MCF 10A (cell line): Measurements from ENCODE around the gene CUBN. TPM values are rescaled to one million over a fixed set of nuclear protein-coding genes. Genes with fewer than 3 reads are reported as not detected.
"Not testable (repeated sequence)": the region's sequence is repeated elsewhere in the genome, so short reads cannot be mapped to it uniquely, and the experiment has no call there.

ENCODE experiments used
- BruUV-seq: library from RNA; stranded (reverse); fragments of 400-500 nt; replicated peaks from 2 replicates; lab custom pipeline; 2021; lab: Mats Ljungman, UMichigan
- CTCF ChIA-PET: fragments of 300-600 bp; sonication (Branson Sonifier 250); formaldehyde crosslinking; extraction: SDS; loops from one replicate; lab custom pipeline; 2021; ENCODE audit warnings: antibody characterized with exemption, inconsistent platforms; lab: Yijun Ruan, JAX
- POLR2A ChIA-PET: fragments of 300-600, 350-650 bp; sonication (Branson Sonifier 250); formaldehyde crosslinking; extraction: SDS; loops from one replicate; lab custom pipeline; 2020; ENCODE audit warnings: antibody characterized with exemption, inconsistent platforms; lab: Yijun Ruan, JAX
- DNase-seq: peaks from one replicate; pipeline ENCODE4 v3.0.0-alpha.2; 2018; ENCODE audit not compliant: unreplicated experiment
- H3K27ac Mint-ChIP-seq: one replicate; pipeline ENCODE4 v1.8.0; 2022; ENCODE audit warnings: mild to moderate bottlenecking, low read depth, mixed read lengths; ENCODE audit not compliant: unreplicated experiment
- H3K27me3 Mint-ChIP-seq: one replicate; pipeline ENCODE4 v1.8.0; 2022; ENCODE audit warnings: mixed read lengths; ENCODE audit not compliant: insufficient read depth, unreplicated experiment
- H3K36me3 Mint-ChIP-seq: one replicate; pipeline ENCODE4 v1.8.0; 2022; ENCODE audit warnings: mild to moderate bottlenecking, moderate library complexity, mixed read lengths; ENCODE audit not compliant: insufficient read depth, unreplicated experiment
- H3K4me1 Mint-ChIP-seq: one replicate; pipeline ENCODE4 v1.8.0; 2022; ENCODE audit warnings: mixed read lengths; ENCODE audit not compliant: insufficient read depth, unreplicated experiment
- H3K4me3 Mint-ChIP-seq: one replicate; pipeline ENCODE4 v1.8.0; 2022; ENCODE audit warnings: mild to moderate bottlenecking, moderate library complexity, mixed read lengths; ENCODE audit not compliant: unreplicated experiment
- H3K9me3 Mint-ChIP-seq: one replicate; pipeline ENCODE4 v1.8.0; 2022; ENCODE audit warnings: mixed read lengths; ENCODE audit not compliant: unreplicated experiment
- intact Hi-C: fragments of 100-400 bp; cut with micrococcal nuclease; formaldehyde crosslinking; loops from 2 replicates; pipeline ENCODE4 v1.14.1; 2022
- total RNA-seq: library from RNA; stranded (reverse); gene quantifications from 2 replicates; pipeline ENCODE4 v1.2.3, GENCODE V29; 2022
- TF ChIP-seq, protein P1 (sequence below): fragments of 200-600 bp; IDR thresholded peaks from one replicate; pipeline ENCODE4 v1.8.0; 2022; ENCODE audit warnings: antibody characterized with exemption, mild to moderate bottlenecking; ENCODE audit not compliant: unreplicated experiment

The CUBN gene
- total RNA-seq, 1 experiment from 2014 or later: 1.3 TPM

DNA sequence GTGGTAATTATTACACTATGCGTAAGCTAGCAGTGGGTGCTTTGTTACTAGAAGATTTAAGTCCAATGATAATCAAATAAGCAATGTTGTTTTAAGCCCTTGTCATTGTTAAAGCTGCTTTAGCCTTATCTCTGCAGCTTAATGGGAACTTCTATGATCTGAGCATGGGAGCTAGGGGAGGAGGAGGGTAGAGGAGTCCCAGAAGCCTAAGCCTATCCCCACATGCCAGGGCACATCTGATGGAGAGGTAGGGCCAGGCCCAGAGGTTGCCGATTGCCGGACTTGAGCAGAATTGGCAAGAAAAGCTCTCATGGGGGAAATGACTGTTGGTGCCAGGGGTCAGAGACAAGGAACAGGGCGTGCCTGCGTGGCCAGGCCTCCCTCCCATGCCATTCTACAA lies 13.4 kb downstream of the CUBN start:
- BruUV-seq: no TSS peak
- H3K4me1 Mint-ChIP-seq: peaks cover 11% of the 10 kb centered on the region

DNA sequence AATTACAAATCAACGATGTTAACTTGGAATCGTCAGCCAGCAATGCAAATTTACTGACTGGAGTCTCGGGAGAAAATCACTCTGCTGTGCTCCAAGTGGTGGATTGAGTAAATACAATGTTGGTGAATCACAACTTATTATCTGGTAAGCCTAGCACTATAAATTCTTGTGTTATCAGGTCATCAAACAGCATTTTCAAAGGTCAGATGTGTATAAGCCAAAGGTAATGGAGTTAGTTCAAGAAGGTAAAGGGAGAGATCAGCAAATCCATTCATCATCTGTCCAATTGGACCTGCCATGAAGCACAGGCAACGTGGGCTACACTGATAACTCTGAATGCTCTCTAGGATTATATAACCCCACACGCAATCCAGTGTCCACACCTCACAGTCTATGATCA lies 13.9 kb downstream of the CUBN start:
- intact Hi-C loops: no loop called here
- POLR2A ChIA-PET: no interaction called here
- H3K36me3 Mint-ChIP-seq: no peaks in the 10 kb centered on the region
- no peaks in the 10 kb centered on the region for H3K9me3 Mint-ChIP-seq
- BruUV-seq: no TSS peak
- H3K4me1 Mint-ChIP-seq: peaks cover 11% of the 10 kb centered on the region
- no peak for DNase-seq
- CTCF ChIA-PET: no interaction called here
- no peak overlapping the region for H3K4me3 Mint-ChIP-seq
- H3K27me3 Mint-ChIP-seq: no peaks in the 10 kb centered on the region
- TF ChIP-seq, protein P1, sequence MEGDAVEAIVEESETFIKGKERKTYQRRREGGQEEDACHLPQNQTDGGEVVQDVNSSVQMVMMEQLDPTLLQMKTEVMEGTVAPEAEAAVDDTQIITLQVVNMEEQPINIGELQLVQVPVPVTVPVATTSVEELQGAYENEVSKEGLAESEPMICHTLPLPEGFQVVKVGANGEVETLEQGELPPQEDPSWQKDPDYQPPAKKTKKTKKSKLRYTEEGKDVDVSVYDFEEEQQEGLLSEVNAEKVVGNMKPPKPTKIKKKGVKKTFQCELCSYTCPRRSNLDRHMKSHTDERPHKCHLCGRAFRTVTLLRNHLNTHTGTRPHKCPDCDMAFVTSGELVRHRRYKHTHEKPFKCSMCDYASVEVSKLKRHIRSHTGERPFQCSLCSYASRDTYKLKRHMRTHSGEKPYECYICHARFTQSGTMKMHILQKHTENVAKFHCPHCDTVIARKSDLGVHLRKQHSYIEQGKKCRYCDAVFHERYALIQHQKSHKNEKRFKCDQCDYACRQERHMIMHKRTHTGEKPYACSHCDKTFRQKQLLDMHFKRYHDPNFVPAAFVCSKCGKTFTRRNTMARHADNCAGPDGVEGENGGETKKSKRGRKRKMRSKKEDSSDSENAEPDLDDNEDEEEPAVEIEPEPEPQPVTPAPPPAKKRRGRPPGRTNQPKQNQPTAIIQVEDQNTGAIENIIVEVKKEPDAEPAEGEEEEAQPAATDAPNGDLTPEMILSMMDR: no peak
- no peak overlapping the region for H3K27ac Mint-ChIP-seq

More for the DNA sequence above, 13.4 kb downstream of the CUBN start:
- no peaks in the 10 kb centered on the region for H3K36me3 Mint-ChIP-seq
- CTCF ChIA-PET: interaction anchor here (0.6 kb wide), 2 partner anchors 59 to 1553 kb away, joined by 3 read pairs; no protein-coding TSS in a partner anchor
- H3K27ac Mint-ChIP-seq: no peak overlapping the region
- H3K9me3 Mint-ChIP-seq: no peaks in the 10 kb centered on the region
- no peaks in the 10 kb centered on the region for H3K27me3 Mint-ChIP-seq
- POLR2A ChIA-PET: no interaction called here
- TF ChIP-seq, protein P1: no peak
- DNase-seq: no peak
- no peak overlapping the region for H3K4me3 Mint-ChIP-seq
- intact Hi-C loops: no loop called here

DNA sequence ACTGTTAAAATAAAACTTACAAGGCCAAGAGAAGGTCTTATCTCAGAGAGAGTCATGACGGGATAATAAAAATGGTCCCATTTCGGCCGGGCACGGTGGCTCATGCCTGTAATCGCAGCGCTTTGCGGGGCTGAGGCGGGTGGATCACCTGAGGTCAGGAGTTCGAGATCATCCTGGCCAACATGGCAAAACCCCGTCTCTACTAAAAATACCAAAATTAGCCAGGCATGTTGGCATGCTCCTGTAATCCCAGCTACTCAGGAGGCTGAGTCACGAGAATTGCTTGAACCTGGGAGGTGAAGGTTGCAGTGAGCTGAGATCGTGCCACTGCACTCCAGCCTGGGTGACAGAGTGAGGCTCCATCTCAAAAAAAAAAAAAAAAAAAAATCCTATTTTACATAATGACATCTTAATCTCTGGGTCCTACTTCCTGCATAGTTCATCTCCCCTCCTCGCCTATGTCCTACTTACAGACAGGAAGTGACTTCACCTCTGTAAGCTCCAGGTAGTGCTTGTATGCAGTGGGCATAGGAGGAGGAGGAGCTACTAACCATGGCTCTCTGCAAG lies 14.7 kb downstream of the CUBN start:
- H3K9me3 Mint-ChIP-seq, DNase-seq, BruUV-seq: not testable (repeated sequence)

DNA sequence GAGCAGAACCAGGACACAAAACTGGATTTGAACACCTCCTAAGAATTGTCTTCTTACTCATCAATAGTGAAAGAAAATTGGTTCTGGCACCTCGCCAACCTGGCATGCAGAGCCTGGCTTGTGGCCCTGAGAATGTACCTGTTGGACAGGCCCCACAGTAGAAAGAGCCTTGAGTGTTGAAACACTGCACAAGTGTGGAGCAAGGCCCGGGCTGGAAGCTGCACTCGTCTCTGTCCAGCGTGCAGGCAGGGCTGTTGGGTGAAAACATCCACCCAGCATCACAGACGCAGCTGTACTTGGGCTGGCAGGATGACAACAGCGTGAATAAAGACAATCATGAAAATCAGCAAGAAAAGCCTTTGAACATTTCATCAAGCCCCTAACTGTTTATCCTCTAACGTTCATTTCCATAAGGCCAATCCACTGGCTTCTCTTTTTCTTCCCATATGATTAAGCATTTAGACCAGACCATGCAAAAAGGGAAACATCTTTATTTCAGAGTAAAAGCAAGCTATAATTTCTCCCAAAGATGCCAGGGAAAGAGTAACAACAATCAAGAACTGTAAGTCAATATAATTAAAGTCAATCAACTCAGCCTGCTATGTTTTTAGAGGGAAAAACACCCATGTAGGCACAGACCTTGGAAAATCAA lies 15.6 kb downstream of the CUBN start:
- Mint-ChIP-seq H3K9me3 (no peaks in the 10 kb centered on the region), H3K27ac (no peak overlapping the region), H3K4me1 (peaks cover 16% of the 10 kb centered on the region), H3K36me3 (no peaks in the 10 kb centered on the region), H3K4me3 (no peak overlapping the region), H3K27me3 (no peaks in the 10 kb centered on the region)
- CTCF ChIA-PET: no interaction called here
- POLR2A ChIA-PET: interaction anchor here (0.7 to 1.2 kb wide), 2 partner anchors 91 kb away, joined by 3 to 4 read pairs; no protein-coding TSS in a partner anchor
- BruUV-seq: no TSS peak
- DNase-seq: peak; percentile 68
- intact Hi-C loops: no loop called here
- TF ChIP-seq, protein P1: no peak

More for the DNA sequence above, 14.7 kb downstream of the CUBN start:
- H3K27me3 Mint-ChIP-seq, intact Hi-C loops, H3K4me3 Mint-ChIP-seq, CTCF ChIA-PET, H3K27ac Mint-ChIP-seq, POLR2A ChIA-PET, H3K36me3 Mint-ChIP-seq: not testable (repeated sequence)
- peaks cover 11% of the 10 kb centered on the region for H3K4me1 Mint-ChIP-seq
